NCI-H2171 treated with DMSO at 0.1 percent for 48 hours (cell line): ENCODE results near the gene TBC1D9.
A peak's percentile ranks its signal among the peaks of the same experiment; 100 is the strongest.
"Not testable (repeated sequence)": the region's sequence is repeated elsewhere in the genome, so short reads cannot be mapped to it uniquely, and the experiment has no call there.

ENCODE experiments used
- DNase-seq: peaks from one replicate; lab custom pipeline; 2025; lab: John Stamatoyannopoulos, UW

The TBC1D9 gene

GRCh38 chr4:140756319-140757231 lies at the start of gene TBC1D9:
Gene TBC1D9 (minus strand): TSS chr4:140756385. CDS start chr4:140756045, 340 bp downstream.
- peak; percentile 92 for DNase-seq

- no peak for DNase-seq
These were observed 49.1 kb upstream of the TBC1D9 start for GRCh38 chr4:140805293-140805692.

GRCh38 chr4:140802591-140802990 lies 46.4 kb upstream of the TBC1D9 start:
- DNase-seq, result no peak

- no peak for DNase-seq
These were observed 44.5 kb upstream of the TBC1D9 start for GRCh38 chr4:140800666-140801065.

- DNase-seq, result no peak
These were observed 43.6 kb upstream of the TBC1D9 start for GRCh38 chr4:140799686-140800225.

GRCh38 chr4:140793291-140793690 lies 37.1 kb upstream of the TBC1D9 start:
- DNase-seq, result peak; percentile 78

- DNase-seq, result no peak
These were observed 34.6 kb upstream of the TBC1D9 start for GRCh38 chr4:140790765-140791164.

GRCh38 chr4:140790171-140790570 lies 34.0 kb upstream of the TBC1D9 start:
- DNase-seq, result no peak

GRCh38 chr4:140789759-140790158 lies 33.6 kb upstream of the TBC1D9 start:
- no peak for DNase-seq

GRCh38 chr4:140782787-140783186 lies 26.6 kb upstream of the TBC1D9 start:
- not testable (repeated sequence) for DNase-seq

GRCh38 chr4:140781596-140781995 lies 25.4 kb upstream of the TBC1D9 start:
- DNase-seq, result no peak

GRCh38 chr4:140777894-140778293 lies 21.7 kb upstream of the TBC1D9 start:
- no peak for DNase-seq

- DNase-seq, result no peak
These were observed 21.2 kb upstream of the TBC1D9 start for GRCh38 chr4:140777386-140777785.

- no peak for DNase-seq
These were observed 20.4 kb upstream of the TBC1D9 start for GRCh38 chr4:140776556-140776955.

GRCh38 chr4:140774956-140775355 lies 18.8 kb upstream of the TBC1D9 start:
- DNase-seq, result no peak

GRCh38 chr4:140774510-140774909 lies 18.3 kb upstream of the TBC1D9 start:
- DNase-seq, result no peak

GRCh38 chr4:140769209-140769608 lies 13.0 kb upstream of the TBC1D9 start:
- DNase-seq, result no peak

GRCh38 chr4:140764785-140765392 lies 8.7 kb upstream of the TBC1D9 start:
- DNase-seq, result no peak

- DNase-seq, result no peak
These were observed 6.0 kb upstream of the TBC1D9 start for GRCh38 chr4:140762202-140762601.

GRCh38 chr4:140757232-140757630 lies 1.0 kb upstream of the TBC1D9 start:
- DNase-seq, result peak; percentile 92

- DNase-seq, result peak; percentile 32
These were observed 339 bp downstream of the TBC1D9 start for GRCh38 chr4:140755774-140756318.

GRCh38 chr4:140754918-140755773 lies 1.0 kb downstream of the TBC1D9 start:
- peak; percentile 32 for DNase-seq
